ENCODE data around the gene MICU1.
"Not testable (repeated sequence)": the region's sequence is repeated elsewhere in the genome, so short reads cannot be mapped to it uniquely, and the experiment has no call there.

The MICU1 gene

GRCh38 chr10:72455889-72456595, 169.8 kb downstream of the MICU1 start:
- Histone ChIP-seq H3K27me3 (ENCODE audit: insufficient read depth, insufficient read length) (no peaks in the 10 kb centered on the region), H3K4me3 (ENCODE audit: insufficient read length, low read depth) (no peak overlapping the region), H3K9ac (ENCODE audit: insufficient read length, low read depth) (no peak overlapping the region), H3K9me3 (ENCODE audit: insufficient read depth, low read length) (no peaks in the 10 kb centered on the region), H3K4me1 (ENCODE audit: insufficient read depth, insufficient read length) (no peaks in the 10 kb centered on the region), H3K36me3 (ENCODE audit: insufficient read depth, insufficient read length, low read length) (no peaks in the 10 kb centered on the region)
- DNase-seq (ENCODE audit: low read depth, low spot score) = no peak
- TF ChIP-seq ZNF274 (IDR thresholded peaks at IDR 0.05; ENCODE audit: low read depth, low read length) (no peak), YY1 (IDR thresholded peaks at IDR 0.05; ENCODE audit: insufficient read depth, insufficient read length) (no peak), SUZ12 (IDR thresholded peaks at IDR 0.05; ENCODE audit: extremely low read depth, insufficient read depth, insufficient read length) (no peak)

- DNase-seq (ENCODE audit: low read depth, low spot score) = no peak
- Histone ChIP-seq H3K27me3 (ENCODE audit: insufficient read depth, insufficient read length) (no peaks in the 10 kb centered on the region), H3K36me3 (ENCODE audit: insufficient read depth, insufficient read length, low read length) (no peaks in the 10 kb centered on the region), H3K4me3 (ENCODE audit: insufficient read length, low read depth) (no peak overlapping the region), H3K9ac (ENCODE audit: insufficient read length, low read depth) (no peak overlapping the region), H3K9me3 (ENCODE audit: insufficient read depth, low read length) (no peaks in the 10 kb centered on the region), H3K4me1 (ENCODE audit: insufficient read depth, insufficient read length) (no peaks in the 10 kb centered on the region)
- TF ChIP-seq ZNF274 (IDR thresholded peaks at IDR 0.05; ENCODE audit: low read depth, low read length) (no peak), YY1 (IDR thresholded peaks at IDR 0.05; ENCODE audit: insufficient read depth, insufficient read length) (no peak), SUZ12 (IDR thresholded peaks at IDR 0.05; ENCODE audit: extremely low read depth, insufficient read depth, insufficient read length) (no peak)
These were observed 175.9 kb downstream of the MICU1 start for GRCh38 chr10:72449941-72450441.

GRCh38 chr10:72445851-72446250, 180.0 kb downstream of the MICU1 start:
- no peak overlapping the region for H3K9ac ChIP-seq (ENCODE audit: insufficient read length, low read depth)
- no peaks in the 10 kb centered on the region for H3K36me3 ChIP-seq (ENCODE audit: insufficient read depth, insufficient read length, low read length)
- H3K27me3 ChIP-seq (ENCODE audit: insufficient read depth, insufficient read length) = no peaks in the 10 kb centered on the region
- no peaks in the 10 kb centered on the region for H3K4me1 ChIP-seq (ENCODE audit: insufficient read depth, insufficient read length)
- no peak for DNase-seq (ENCODE audit: low read depth, low spot score)
- H3K4me3 ChIP-seq (ENCODE audit: insufficient read length, low read depth) = no peak overlapping the region
- no peaks in the 10 kb centered on the region for H3K9me3 ChIP-seq (ENCODE audit: insufficient read depth, low read length)
- TF ChIP-seq ZNF274 (IDR thresholded peaks at IDR 0.05; ENCODE audit: low read depth, low read length) = no peak
- no peak for TF ChIP-seq SUZ12 (IDR thresholded peaks at IDR 0.05; ENCODE audit: extremely low read depth, insufficient read depth, insufficient read length)
- TF ChIP-seq YY1 (IDR thresholded peaks at IDR 0.05; ENCODE audit: insufficient read depth, insufficient read length) = no peak

- H3K4me1 ChIP-seq (ENCODE audit: insufficient read depth, insufficient read length); DNase-seq (ENCODE audit: low read depth, low spot score); H3K9me3 ChIP-seq (ENCODE audit: insufficient read depth, low read length); H3K27me3 ChIP-seq (ENCODE audit: insufficient read depth, insufficient read length); H3K9ac ChIP-seq (ENCODE audit: insufficient read length, low read depth); H3K4me3 ChIP-seq (ENCODE audit: insufficient read length, low read depth); H3K36me3 ChIP-seq (ENCODE audit: insufficient read depth, insufficient read length, low read length): not testable (repeated sequence)
These were observed 182.9 kb downstream of the MICU1 start for GRCh38 chr10:72442969-72443368.

- DNase-seq (ENCODE audit: low read depth, low spot score) = no peak
- no peak overlapping the region for H3K4me3 ChIP-seq (ENCODE audit: insufficient read length, low read depth)
- H3K4me1 ChIP-seq (ENCODE audit: insufficient read depth, insufficient read length) = no peaks in the 10 kb centered on the region
- H3K27me3 ChIP-seq (ENCODE audit: insufficient read depth, insufficient read length) = no peaks in the 10 kb centered on the region
- H3K9ac ChIP-seq (ENCODE audit: insufficient read length, low read depth) = no peak overlapping the region
- H3K36me3 ChIP-seq (ENCODE audit: insufficient read depth, insufficient read length, low read length) = no peaks in the 10 kb centered on the region
- no peak for TF ChIP-seq SUZ12 (IDR thresholded peaks at IDR 0.05; ENCODE audit: extremely low read depth, insufficient read depth, insufficient read length)
- TF ChIP-seq ZNF274 (IDR thresholded peaks at IDR 0.05; ENCODE audit: low read depth, low read length) = no peak
- no peak for TF ChIP-seq YY1 (IDR thresholded peaks at IDR 0.05; ENCODE audit: insufficient read depth, insufficient read length)
- H3K9me3 ChIP-seq (ENCODE audit: insufficient read depth, low read length) = no peaks in the 10 kb centered on the region
These were observed 190.3 kb downstream of the MICU1 start for GRCh38 chr10:72435570-72435969.

GRCh38 chr10:72430936-72431335, 194.9 kb downstream of the MICU1 start:
- H3K27me3 ChIP-seq (ENCODE audit: insufficient read depth, insufficient read length); DNase-seq (ENCODE audit: low read depth, low spot score); H3K36me3 ChIP-seq (ENCODE audit: insufficient read depth, insufficient read length, low read length); H3K4me3 ChIP-seq (ENCODE audit: insufficient read length, low read depth); H3K4me1 ChIP-seq (ENCODE audit: insufficient read depth, insufficient read length); H3K9ac ChIP-seq (ENCODE audit: insufficient read length, low read depth); H3K9me3 ChIP-seq (ENCODE audit: insufficient read depth, low read length): not testable (repeated sequence)

- H3K4me3 ChIP-seq (ENCODE audit: insufficient read length, low read depth) = no peak overlapping the region
- TF ChIP-seq YY1 (IDR thresholded peaks at IDR 0.05; ENCODE audit: insufficient read depth, insufficient read length) (no peak), SUZ12 (IDR thresholded peaks at IDR 0.05; ENCODE audit: extremely low read depth, insufficient read depth, insufficient read length) (no peak), ZNF274 (IDR thresholded peaks at IDR 0.05; ENCODE audit: low read depth, low read length) (no peak)
- H3K9ac ChIP-seq (ENCODE audit: insufficient read length, low read depth) = no peak overlapping the region
These were observed 195.9 kb downstream of the MICU1 start for GRCh38 chr10:72429931-72430330.

GRCh38 chr10:72426986-72427385, 198.9 kb downstream of the MICU1 start:
- H3K27me3 ChIP-seq (ENCODE audit: insufficient read depth, insufficient read length) = no peaks in the 10 kb centered on the region
- no peak overlapping the region for H3K9ac ChIP-seq (ENCODE audit: insufficient read length, low read depth)
- no peak overlapping the region for H3K4me3 ChIP-seq (ENCODE audit: insufficient read length, low read depth)
- no peak for DNase-seq (ENCODE audit: low read depth, low spot score)
- H3K36me3 ChIP-seq (ENCODE audit: insufficient read depth, insufficient read length, low read length) = peaks cover 2% of the 10 kb centered on the region
- no peaks in the 10 kb centered on the region for H3K4me1 ChIP-seq (ENCODE audit: insufficient read depth, insufficient read length)
- TF ChIP-seq SUZ12 (IDR thresholded peaks at IDR 0.05; ENCODE audit: extremely low read depth, insufficient read depth, insufficient read length) (no peak), YY1 (IDR thresholded peaks at IDR 0.05; ENCODE audit: insufficient read depth, insufficient read length) (no peak), ZNF274 (IDR thresholded peaks at IDR 0.05; ENCODE audit: low read depth, low read length) (no peak)
- H3K9me3 ChIP-seq (ENCODE audit: insufficient read depth, low read length) = peaks cover 13% of the 10 kb centered on the region

More at GRCh38 chr10:72429931-72430330, 195.9 kb downstream of the MICU1 start:
- Histone ChIP-seq H3K9me3 (ENCODE audit: insufficient read depth, low read length) (no peaks in the 10 kb centered on the region), H3K36me3 (ENCODE audit: insufficient read depth, insufficient read length, low read length) (no peaks in the 10 kb centered on the region), H3K27me3 (ENCODE audit: insufficient read depth, insufficient read length) (no peaks in the 10 kb centered on the region), H3K4me1 (ENCODE audit: insufficient read depth, insufficient read length) (no peaks in the 10 kb centered on the region)
- DNase-seq (ENCODE audit: low read depth, low spot score) = no peak

All from NT2/D1 (cell line).